Myocyte (in vitro differentiated cells): ENCODE measurements around the gene VWC2. TPM values are rescaled to one million over a fixed set of nuclear protein-coding genes. Genes with fewer than 3 reads are reported as not detected.
"Not testable (repeated sequence)": the region's sequence is repeated elsewhere in the genome, so short reads cannot be mapped to it uniquely, and the experiment has no call there.

Experiments used
- DNase-seq: peaks from one replicate; pipeline ENCODE4 v3.0.0-alpha.2; 2012; ENCODE audit warnings: low read depth
- total RNA-seq: library from RNA; depleted of rRNA; stranded (reverse); fragments of >200 nt; gene quantifications from 2 replicates; pipeline ENCODE4 v1.2.3, GENCODE V29; 2014

Gene VWC2
- total RNA-seq, 1 donor from 2014 or later: not detected

GRCh38 chr7:49848211-49848841 is 74.9 kb downstream of the VWC2 start:
- no peak for DNase-seq

GRCh38 chr7:49850921-49851613 is 77.6 kb downstream of the VWC2 start:
- no peak for DNase-seq

GRCh38 chr7:49851614-49851934 is 78.1 kb downstream of the VWC2 start:
- not testable (repeated sequence) for DNase-seq

GRCh38 chr7:49852619-49853462 is 79.4 kb downstream of the VWC2 start:
- DNase-seq: peak; percentile 34

GRCh38 chr7:49855281-49855980 is 82.0 kb downstream of the VWC2 start:
- DNase-seq: no peak

- DNase-seq: no peak
Measured at GRCh38 chr7:49860293-49860692, 86.9 kb downstream of the VWC2 start.

- no peak for DNase-seq
Measured at GRCh38 chr7:49866076-49866735, 92.8 kb downstream of the VWC2 start.

- no peak for DNase-seq
Measured at GRCh38 chr7:49866910-49867309, 93.5 kb downstream of the VWC2 start.

GRCh38 chr7:49873420-49873819 is 100.0 kb downstream of the VWC2 start:
- no peak for DNase-seq

GRCh38 chr7:49875336-49875735 is 101.9 kb downstream of the VWC2 start:
- no peak for DNase-seq

- no peak for DNase-seq
Measured at GRCh38 chr7:49876202-49876601, 102.8 kb downstream of the VWC2 start.

- DNase-seq: no peak
Measured at GRCh38 chr7:49878089-49878488, 104.7 kb downstream of the VWC2 start.

- DNase-seq: no peak
Measured at GRCh38 chr7:49878627-49879026, 105.2 kb downstream of the VWC2 start.

- DNase-seq: no peak
Measured at GRCh38 chr7:49883933-49884332, 110.5 kb downstream of the VWC2 start.

GRCh38 chr7:49885593-49886285 is 112.3 kb downstream of the VWC2 start:
- peak; percentile 5 for DNase-seq

- DNase-seq: no peak
Measured at GRCh38 chr7:49892481-49892880, 119.0 kb downstream of the VWC2 start.

- no peak for DNase-seq
Measured at GRCh38 chr7:49893131-49893530, 119.7 kb downstream of the VWC2 start.

- DNase-seq: no peak
Measured at GRCh38 chr7:49894543-49894942, 121.1 kb downstream of the VWC2 start.

- DNase-seq: no peak
Measured at GRCh38 chr7:49911909-49912308, 138.5 kb downstream of the VWC2 start.

- no peak for DNase-seq
Measured at GRCh38 chr7:49926720-49927119, 153.3 kb downstream of the VWC2 start.

GRCh38 chr7:49927631-49928030 is 154.2 kb downstream of the VWC2 start:
- DNase-seq: no peak
